Bronchial epithelial cell (primary cell): Measurements from ENCODE around the gene TMEM107. TPM values are rescaled to one million over a fixed set of nuclear protein-coding genes. Genes with fewer than 3 reads are reported as not detected.
A peak's percentile ranks its signal among the peaks of the same experiment; 100 is the strongest.

Source experiments
- DNase-seq: peaks from one replicate; pipeline ENCODE4 v3.0.0-alpha.2; 2010; ENCODE audit warnings: low read depth
- FAIRE-seq: peaks from 2 replicates; lab custom pipeline; 2011; peaks lifted over from hg19 to GRCh38; lab: Jason Lieb, UNC
- H3K27me3 ChIP-seq: 2 replicates; pipeline ENCODE4 v1.5.1; 2011; ENCODE audit warnings: low read length; ENCODE audit not compliant: control insufficient read depth, insufficient read depth
- H3K36me3 ChIP-seq: 2 replicates; pipeline ENCODE4 v1.5.1; 2011; ENCODE audit warnings: low read length; ENCODE audit not compliant: control insufficient read depth, insufficient read depth
- H3K4me3 ChIP-seq: 2 replicates; pipeline ENCODE4 v1.5.1; 2011; ENCODE audit warnings: mild to moderate bottlenecking, low read depth, low read length, control low read depth
- total RNA-seq: library from RNA; depleted of rRNA; stranded (reverse); fragments of >200 nt; gene quantifications from 2 replicates; pipeline ENCODE4 v1.2.1, GENCODE V29; 2014
- TF ChIP-seq, protein P1 (sequence below): IDR thresholded peaks from 2 replicates; pipeline ENCODE4 v1.5.1; 2011; ENCODE audit warnings: mild to moderate bottlenecking, moderate library complexity, low read length, control low read depth, inconsistent platforms; ENCODE audit not compliant: insufficient read depth, severe bottlenecking

Gene TMEM107
- total RNA-seq, 1 donor from 2014 or later, result 24.2 TPM

DNA sequence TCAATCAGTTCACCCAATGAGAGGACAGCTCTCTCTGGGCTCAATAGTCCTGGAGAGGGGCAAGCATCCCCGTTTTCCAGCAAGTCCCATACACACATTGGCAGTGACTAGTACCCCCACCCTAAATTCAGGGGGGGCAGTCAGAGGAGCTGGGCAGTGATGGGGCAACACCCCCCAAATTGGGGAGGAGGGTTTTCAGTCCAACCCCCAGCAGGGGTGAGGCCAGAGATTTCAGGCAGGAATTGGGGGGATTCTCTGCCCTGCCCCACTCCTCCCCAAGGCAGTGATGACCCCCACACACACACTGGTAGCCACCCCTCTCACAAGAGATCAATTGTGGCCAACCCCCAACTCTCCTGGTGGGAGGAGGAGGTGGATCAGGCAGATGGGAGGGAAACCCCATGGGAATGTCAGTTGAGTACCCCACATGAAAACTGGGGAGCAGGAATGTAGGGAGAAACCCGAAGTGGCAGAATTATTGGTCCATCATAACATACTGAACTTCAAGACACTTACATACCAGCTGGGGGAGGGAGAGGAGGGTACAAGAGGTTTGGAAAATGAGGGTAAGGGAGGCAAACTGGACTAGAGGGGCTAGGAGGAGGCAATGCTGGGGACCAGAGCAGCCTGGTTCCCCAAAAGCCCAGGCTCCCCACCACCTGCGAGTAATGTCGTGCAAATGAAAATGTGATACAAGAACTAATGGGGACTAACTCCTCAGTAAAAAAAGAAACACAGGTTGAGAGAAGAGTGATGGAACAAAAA lies 16.5 kb downstream of the TMEM107 start:
- FAIRE-seq, result no peak
- H3K4me3 ChIP-seq, result no peak overlapping the region
- TF ChIP-seq, protein P1, sequence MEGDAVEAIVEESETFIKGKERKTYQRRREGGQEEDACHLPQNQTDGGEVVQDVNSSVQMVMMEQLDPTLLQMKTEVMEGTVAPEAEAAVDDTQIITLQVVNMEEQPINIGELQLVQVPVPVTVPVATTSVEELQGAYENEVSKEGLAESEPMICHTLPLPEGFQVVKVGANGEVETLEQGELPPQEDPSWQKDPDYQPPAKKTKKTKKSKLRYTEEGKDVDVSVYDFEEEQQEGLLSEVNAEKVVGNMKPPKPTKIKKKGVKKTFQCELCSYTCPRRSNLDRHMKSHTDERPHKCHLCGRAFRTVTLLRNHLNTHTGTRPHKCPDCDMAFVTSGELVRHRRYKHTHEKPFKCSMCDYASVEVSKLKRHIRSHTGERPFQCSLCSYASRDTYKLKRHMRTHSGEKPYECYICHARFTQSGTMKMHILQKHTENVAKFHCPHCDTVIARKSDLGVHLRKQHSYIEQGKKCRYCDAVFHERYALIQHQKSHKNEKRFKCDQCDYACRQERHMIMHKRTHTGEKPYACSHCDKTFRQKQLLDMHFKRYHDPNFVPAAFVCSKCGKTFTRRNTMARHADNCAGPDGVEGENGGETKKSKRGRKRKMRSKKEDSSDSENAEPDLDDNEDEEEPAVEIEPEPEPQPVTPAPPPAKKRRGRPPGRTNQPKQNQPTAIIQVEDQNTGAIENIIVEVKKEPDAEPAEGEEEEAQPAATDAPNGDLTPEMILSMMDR, result no peak
- no peaks in the 10 kb centered on the region for H3K27me3 ChIP-seq
- no peak for DNase-seq
- H3K36me3 ChIP-seq, result peaks cover 12% of the 10 kb centered on the region

- no peak overlapping the region for H3K4me3 ChIP-seq
- TF ChIP-seq, protein P1, result no peak
- no peaks in the 10 kb centered on the region for H3K27me3 ChIP-seq
- FAIRE-seq (no peak), DNase-seq (no peak)
- peaks cover 12% of the 10 kb centered on the region for H3K36me3 ChIP-seq
Observed at GRCh38 chr17:8159032-8159400, 17.2 kb downstream of the TMEM107 start.

GRCh38 chr17:8158267-8159031 lies 17.7 kb downstream of the TMEM107 start:
- no peak for FAIRE-seq
- no peaks in the 10 kb centered on the region for H3K27me3 ChIP-seq
- peaks cover 12% of the 10 kb centered on the region for H3K36me3 ChIP-seq
- TF ChIP-seq, protein P1, result peak; percentile 87
- DNase-seq, result peak; percentile 74
- H3K4me3 ChIP-seq, result no peak overlapping the region

DNA sequence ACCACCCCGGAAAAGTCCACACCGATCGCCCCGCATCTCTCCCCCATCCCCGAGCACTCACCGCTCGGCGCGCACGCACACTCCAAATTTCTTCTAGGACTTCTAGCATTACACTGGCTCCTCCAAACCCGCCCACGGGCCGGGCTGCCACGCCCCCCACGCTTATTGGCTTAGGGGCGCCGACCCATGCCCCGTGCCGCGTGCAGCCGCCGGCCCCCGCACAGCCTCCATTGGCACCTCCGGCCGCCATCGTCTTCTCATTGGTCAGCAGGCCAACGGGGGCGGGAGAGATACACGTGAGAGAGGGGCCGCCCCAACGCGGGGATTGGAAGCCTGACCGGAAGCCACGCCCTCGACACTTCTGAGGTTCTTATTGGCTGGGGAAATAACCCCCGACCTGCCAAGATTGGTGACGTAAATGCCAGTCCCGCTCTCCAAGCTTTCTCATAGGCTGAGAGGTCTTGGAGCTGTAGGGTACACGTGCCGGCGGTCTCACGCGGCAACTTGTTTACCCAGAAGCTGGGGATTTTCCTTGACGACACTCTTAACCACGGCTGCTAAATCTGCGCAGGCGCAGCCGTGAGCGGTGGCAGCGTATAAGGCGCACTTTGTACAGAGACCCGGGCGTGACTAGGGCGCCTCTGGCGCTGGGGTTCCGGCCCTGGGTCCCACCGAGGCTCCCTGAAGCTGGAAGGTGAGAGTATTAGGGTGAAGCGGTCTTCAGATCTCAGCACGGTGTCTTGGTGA lies 19.8 kb downstream of the TMEM107 start:
- TF ChIP-seq, protein P1, result peak; percentile 3
- Histone ChIP-seq H3K4me3 (peak overlapping the region; percentile 88), H3K36me3 (peaks cover 22% of the 10 kb centered on the region), H3K27me3 (no peaks in the 10 kb centered on the region)
- DNase-seq, result peak; percentile 100
- peak; percentile 73 for FAIRE-seq

DNA sequence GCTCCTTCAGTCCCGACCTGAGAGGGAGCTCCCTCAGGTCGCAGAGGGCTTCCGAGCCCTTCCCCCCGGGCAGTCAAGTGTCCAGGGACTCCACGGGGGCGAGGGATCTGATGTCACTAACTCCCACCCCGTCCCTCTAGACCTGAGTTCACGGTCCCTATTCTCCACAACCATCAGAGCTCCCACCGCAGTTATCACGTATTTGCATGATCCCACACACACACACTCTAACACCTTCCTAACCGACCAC lies 20.3 kb downstream of the TMEM107 start:
- Histone ChIP-seq H3K27me3 (no peaks in the 10 kb centered on the region), H3K36me3 (peaks cover 22% of the 10 kb centered on the region), H3K4me3 (peak overlapping the region; percentile 88)
- FAIRE-seq (no peak), DNase-seq (no peak)
- TF ChIP-seq, protein P1, result no peak
